Inferior parietal cortex (tissue), 1 donor: ENCODE results near the gene AK9.
"Not testable (repeated sequence)": the region's sequence is repeated elsewhere in the genome, so short reads cannot be mapped to it uniquely, and the experiment has no call there.

Source experiments
- DNase-seq: peaks from one replicate; pipeline ENCODE4 v3.0.0-alpha.2; 2016; ENCODE audit errors: extremely low spot score

Gene AK9

GRCh38 chr6:109480993-109481480 lies 210.0 kb downstream of the AK9 start:
- DNase-seq = no peak

DNA sequence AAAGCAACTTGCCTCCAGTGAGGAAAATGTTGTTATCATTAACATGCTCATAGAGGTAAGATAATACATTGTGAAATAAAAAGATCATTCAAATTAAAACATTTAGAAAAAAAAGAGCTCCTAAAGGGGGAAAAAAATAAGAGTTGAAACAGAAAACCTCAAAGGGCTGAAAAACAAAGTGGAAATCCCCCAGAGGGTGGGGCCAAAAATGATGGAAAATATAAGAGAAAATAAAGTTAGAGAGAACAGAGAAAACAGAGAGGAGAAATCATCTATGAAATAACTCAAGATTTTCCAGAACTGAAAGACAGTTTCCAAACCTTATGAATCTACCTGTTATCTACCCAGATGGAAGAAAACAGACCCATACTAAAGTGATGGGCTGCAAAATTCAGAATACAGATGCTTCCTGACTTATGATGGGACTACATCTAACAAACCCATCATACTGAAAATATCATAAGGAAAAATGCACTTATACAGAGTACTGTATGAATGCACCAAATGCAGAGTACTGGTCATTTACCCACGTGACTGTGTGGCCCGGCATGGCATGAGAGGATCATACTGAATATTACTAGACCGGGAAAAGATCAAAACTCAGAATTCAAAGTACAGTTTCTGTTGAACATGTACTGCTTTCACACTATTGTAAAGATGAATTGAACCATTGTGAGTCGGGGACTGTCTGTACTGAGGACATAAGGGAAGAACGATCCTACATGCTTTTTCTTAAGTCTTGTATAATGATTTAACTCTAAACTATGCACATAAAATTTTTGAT lies 212.0 kb downstream of the AK9 start:
- DNase-seq = no peak

GRCh38 chr6:109478222-109478805 lies 212.7 kb downstream of the AK9 start:
- no peak for DNase-seq

DNA sequence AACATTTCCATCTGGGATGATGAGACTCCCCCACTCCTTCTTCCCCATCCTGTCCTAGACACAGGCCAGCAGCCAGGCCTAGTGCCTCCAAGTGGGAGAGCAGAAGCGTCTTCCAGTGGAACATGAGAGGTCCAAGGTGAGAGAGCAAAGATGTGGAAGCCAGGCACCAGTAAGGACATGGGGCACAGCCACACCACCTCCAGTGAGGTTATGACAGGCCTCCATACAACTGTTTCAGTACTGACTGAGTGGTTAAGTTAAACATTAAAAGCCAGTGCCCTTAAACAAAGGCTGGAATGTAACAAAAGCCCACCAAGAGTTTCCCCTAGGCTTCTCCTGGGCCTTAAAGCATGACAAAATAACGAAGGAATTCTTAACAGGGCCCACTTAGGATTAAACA lies 213.3 kb downstream of the AK9 start:
- no peak for DNase-seq

DNA sequence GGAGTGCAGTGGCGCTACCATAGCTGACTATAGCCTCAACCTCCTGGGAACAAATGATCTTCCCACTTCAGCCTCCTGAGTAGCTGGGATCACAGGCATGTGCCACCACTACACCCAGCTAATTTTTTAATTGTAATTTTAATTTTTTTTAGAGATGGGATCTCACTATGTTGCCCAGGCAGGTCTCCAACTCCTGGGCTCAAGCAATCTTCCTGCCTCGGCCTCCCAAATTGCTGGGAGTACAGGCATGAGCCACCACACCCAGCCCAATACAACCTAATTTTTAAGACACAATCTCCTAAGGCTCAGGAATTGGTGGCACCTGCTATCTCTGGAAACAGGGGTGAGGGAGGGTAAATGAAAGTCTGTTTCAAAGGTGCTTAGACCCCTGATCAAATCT lies 213.8 kb downstream of the AK9 start:
- DNase-seq = no peak

- no peak for DNase-seq
These were observed 215.4 kb downstream of the AK9 start for GRCh38 chr6:109475625-109476024.

DNA sequence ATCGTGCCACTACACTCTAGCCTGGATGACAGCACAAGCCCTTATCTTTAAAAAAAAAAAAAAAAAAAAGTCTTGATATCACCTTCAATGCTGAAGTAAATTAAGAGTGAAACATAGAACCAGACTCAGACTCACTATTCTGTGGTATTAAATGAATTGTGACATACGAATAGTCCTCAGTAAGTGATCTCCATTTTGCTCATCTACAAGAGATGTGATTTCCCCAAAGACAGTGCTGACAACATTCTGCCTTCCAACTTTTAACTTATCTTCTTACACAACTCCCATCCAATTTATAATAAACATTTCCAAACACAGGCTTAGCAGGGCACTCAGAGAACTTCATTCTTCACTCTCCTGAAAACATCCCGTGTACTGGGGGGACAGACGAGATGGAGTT lies 216.0 kb downstream of the AK9 start:
- no peak for DNase-seq

GRCh38 chr6:109473120-109473519 lies 217.9 kb downstream of the AK9 start:
- no peak for DNase-seq

DNA sequence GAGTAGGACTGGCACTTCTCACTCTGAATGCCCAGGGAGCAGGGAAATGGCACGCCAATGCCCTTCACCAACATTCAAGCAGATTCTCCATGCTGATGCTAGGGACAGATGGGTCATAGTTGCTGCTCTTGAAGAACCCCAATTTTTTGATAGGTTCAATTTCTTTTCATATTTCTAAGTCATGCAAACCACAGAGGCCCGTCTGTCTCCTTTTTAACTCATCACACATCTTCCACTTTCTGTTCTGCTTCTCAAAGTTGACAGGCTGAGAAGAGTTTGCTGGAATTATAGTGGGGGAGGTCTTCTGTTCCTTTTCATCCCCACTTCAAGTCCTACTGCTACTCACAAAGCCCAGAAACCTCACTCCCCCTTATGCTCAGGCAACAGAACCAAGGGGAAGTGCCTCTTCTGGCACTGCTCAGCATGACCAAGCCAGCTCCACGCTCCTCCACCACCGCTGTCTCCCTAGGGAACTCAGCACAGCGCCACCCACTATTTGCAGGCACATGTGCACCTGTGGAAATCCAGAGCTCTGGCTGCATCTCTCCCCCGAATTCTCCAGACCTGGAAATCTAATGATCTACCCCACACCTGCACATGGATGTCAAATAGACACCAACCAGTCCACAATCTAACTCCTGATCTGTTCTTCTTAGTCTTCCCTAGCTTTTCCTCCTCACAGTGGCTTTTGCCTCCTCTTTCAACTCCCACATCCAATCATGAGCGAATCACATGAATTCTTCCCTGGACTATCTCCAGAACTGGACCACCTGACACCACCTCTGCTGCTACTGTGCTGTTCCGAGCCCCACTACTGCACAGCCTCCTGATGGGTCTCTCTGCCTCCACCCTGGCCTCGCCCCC lies 218.6 kb downstream of the AK9 start:
- DNase-seq = no peak

- DNase-seq = no peak
These were observed 219.7 kb downstream of the AK9 start for GRCh38 chr6:109471105-109471810.

DNA sequence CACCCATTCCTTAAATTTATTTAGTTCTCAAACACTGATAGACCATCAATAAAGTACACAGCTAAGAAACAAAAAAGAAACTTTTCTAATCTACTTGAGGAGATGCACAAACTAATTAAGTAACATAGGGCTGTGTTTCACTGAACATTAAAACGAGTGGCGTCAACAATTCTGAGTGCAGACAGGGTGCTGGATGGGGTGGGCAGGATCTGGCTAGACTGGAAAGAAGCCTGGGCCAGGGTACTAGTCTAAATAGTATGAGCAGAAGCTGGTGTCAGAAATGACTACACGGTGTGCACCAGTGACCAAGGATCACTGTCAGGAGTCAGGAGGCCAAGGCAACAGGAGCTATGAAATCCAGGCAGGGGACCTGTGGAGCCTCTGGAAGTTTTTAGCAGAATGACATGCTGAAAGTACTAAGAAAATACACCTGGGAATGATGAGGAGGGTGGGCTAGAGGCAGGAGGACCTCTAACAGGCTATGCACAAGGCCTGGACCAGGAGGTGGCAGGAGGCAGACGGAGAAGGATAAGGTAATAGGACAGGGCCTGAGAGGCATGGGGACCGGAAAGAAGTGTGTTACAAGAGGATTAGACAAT lies 221.3 kb downstream of the AK9 start:
- no peak for DNase-seq

DNA sequence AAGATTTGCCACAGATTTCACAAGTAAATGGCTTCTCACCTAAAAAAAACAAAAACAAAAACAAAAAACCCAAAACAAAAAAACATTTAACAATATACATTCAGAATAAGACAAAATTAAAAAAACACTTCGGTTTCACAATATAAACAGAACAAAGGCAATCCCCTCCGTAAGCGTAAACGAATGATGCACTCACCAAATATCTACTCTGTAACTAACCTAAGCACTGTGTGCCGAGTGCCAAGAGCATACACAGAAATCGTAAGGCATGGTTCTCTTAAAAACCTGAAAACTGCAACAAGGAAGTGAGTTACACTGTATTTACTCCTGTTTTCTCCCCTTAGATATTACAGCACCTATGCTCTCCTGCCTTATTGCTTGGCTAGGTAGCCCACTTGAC lies 223.3 kb downstream of the AK9 start:
- DNase-seq = no peak

GRCh38 chr6:109466212-109466923 lies 224.6 kb downstream of the AK9 start:
- no peak for DNase-seq

DNA sequence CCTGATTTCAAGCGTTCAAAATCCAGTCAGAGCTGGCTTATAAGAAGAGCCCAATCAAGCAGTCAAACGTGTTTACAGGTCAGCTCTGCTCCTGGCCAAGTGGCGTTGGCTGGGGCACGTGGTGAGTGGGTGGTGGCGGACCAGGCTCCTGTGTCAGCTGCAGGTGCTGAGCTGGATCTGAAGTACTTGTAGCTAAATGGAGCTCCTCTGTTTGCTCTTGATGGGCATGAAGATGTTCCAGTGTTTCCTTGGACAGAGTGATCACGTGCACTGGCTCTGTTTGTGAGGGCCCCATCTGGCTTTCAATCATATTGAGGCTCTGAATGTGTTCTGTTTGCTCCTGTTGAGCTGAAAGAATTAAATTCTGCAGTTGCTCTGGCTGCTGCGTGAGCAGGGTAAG lies 225.2 kb downstream of the AK9 start:
- DNase-seq = peak; percentile 66

- no peak for DNase-seq
These were observed 229.1 kb downstream of the AK9 start for GRCh38 chr6:109461733-109462526.

DNA sequence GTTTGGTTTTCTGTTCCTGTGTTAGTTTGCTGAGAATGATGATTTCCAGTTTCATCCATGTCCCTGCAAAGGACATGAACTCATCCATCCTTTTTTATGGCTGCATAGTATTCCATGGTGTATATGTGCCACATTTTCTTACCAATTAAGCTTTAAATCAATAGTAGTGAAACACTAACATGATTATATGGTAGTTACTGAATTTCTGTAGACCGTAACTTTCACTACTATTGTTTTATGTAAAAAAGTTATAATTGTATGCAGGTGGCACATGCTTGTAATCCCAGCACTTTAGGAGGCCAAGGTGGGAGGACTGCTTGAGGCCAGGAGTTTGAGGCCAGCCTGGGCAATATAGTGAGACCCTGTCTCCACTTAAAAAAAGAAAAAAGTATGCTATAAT lies 229.8 kb downstream of the AK9 start:
- not testable (repeated sequence) for DNase-seq

- DNase-seq = no peak
These were observed 230.7 kb downstream of the AK9 start for GRCh38 chr6:109460161-109460829.

- DNase-seq = no peak
These were observed 232.0 kb downstream of the AK9 start for GRCh38 chr6:109458774-109459531.

GRCh38 chr6:109457562-109457996 lies 233.4 kb downstream of the AK9 start:
- no peak for DNase-seq
